ENCODE results near the gene KIAA0586.

Gene KIAA0586

DNA sequence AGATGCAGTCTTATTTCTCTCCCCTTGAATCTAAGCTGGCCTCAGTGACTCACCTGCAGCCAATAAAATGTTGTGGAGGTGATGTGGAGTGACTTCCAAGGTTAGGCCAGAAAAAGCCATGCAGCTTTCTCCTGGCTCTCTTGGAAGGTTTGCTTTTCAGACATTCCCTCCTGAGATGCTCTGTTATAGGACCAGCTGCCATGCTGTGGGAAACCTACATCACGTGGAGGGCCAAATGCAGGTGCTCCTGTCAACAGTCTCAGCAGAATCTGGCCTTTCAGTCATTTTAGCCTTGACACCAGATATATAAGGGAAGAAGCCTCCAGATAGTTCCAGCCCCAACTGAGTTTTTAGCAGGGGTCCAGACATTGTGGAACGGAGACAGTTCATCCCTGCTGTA, 172.2 kb downstream of the KIAA0586 start:
- DNase-seq, result no peak
